HL-60 (cell line): ENCODE data around the gene KLHL22.

ENCODE experiments used
- GABPA ChIP-seq: IDR thresholded peaks from 2 replicates; pipeline ENCODE4 v1.6.1; 2012; ENCODE audit warnings: low read depth
- POLR2AphosphoS5 ChIP-seq: IDR thresholded peaks from 2 replicates; pipeline ENCODE4 v1.6.1; 2012; ENCODE audit warnings: low read depth
- SPI1 ChIP-seq: IDR thresholded peaks from 2 replicates; pipeline ENCODE4 v1.6.1; 2012; ENCODE audit warnings: low read depth, mild to moderate bottlenecking, borderline replicate concordance
- TF ChIP-seq, protein P1 (sequence below): IDR thresholded peaks from one replicate; pipeline ENCODE4 v1.5.1; 2011; ENCODE audit warnings: low read length, control low read depth, inconsistent platforms; ENCODE audit not compliant: insufficient read depth

DNA sequence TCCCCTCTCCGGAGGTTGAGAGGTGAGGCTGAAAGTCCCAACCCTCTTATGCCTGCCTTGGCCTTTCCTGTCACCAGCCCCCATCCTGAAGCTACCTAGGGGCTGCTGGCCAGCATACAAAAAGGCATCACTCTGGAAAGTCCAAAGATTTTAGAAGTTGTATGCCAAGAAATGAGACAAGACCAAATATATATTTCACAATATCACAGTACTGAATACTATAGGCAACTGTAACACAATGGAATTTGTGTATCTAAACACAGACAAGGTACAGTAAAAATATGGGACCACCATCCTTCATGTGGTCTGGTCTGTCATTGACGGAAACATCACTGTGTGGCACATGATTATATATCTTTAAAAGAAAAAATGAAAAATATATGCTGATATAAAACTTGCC lies 4.2 kb downstream of the KLHL22 start:
- TF ChIP-seq, protein P1, sequence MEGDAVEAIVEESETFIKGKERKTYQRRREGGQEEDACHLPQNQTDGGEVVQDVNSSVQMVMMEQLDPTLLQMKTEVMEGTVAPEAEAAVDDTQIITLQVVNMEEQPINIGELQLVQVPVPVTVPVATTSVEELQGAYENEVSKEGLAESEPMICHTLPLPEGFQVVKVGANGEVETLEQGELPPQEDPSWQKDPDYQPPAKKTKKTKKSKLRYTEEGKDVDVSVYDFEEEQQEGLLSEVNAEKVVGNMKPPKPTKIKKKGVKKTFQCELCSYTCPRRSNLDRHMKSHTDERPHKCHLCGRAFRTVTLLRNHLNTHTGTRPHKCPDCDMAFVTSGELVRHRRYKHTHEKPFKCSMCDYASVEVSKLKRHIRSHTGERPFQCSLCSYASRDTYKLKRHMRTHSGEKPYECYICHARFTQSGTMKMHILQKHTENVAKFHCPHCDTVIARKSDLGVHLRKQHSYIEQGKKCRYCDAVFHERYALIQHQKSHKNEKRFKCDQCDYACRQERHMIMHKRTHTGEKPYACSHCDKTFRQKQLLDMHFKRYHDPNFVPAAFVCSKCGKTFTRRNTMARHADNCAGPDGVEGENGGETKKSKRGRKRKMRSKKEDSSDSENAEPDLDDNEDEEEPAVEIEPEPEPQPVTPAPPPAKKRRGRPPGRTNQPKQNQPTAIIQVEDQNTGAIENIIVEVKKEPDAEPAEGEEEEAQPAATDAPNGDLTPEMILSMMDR = no peak
- TF ChIP-seq POLR2AphosphoS5 (no peak), GABPA (no peak), SPI1 (no peak)
